Endothelial cell of umbilical vein (primary cell): ENCODE data around the gene DCP2. TPM values are rescaled to one million over a fixed set of nuclear protein-coding genes. Genes with fewer than 3 reads are reported as not detected.

Experiments used
- BruUV-seq: library from RNA; stranded (reverse); fragments of 400-500 nt; replicated peaks from 2 replicates; lab custom pipeline; 2021; lab: Mats Ljungman, UMichigan
- CTCF ChIA-PET: fragments of 300-600, 350-600 bp; sonication (Branson Sonifier 250); formaldehyde crosslinking; loops from one replicate; lab custom pipeline; 2021; ENCODE audit warnings: antibody characterized with exemption, inconsistent platforms; lab: Charles Lee
- POLR2A ChIA-PET: fragments of 300-600, 350-600 bp; sonication (Branson Sonifier 250); formaldehyde crosslinking; loops from one replicate; lab custom pipeline; 2021; ENCODE audit warnings: antibody characterized with exemption, inconsistent platforms; lab: Charles Lee
- DNase-seq: peaks from one replicate; pipeline ENCODE4 v3.0.0-alpha.2; 2011; ENCODE audit warnings: low read depth, low spot score
- FAIRE-seq: peaks from 2 replicates; lab custom pipeline; 2011; peaks lifted over from hg19 to GRCh38; lab: Jason Lieb, UNC
- H2AFZ ChIP-seq: 2 replicates; pipeline ENCODE4 v1.6.0; 2012; ENCODE audit warnings: low read depth, low read length, control low read depth, inconsistent platforms
- H3K27ac ChIP-seq: 2 replicates; pipeline ENCODE4 v1.5.1; 2011; ENCODE audit warnings: low read depth, mild to moderate bottlenecking, control low read depth, low read length, moderate library complexity; ENCODE audit not compliant: insufficient read depth
- H3K27me3 ChIP-seq, 2 experiments: 2 replicates each; pipeline versions ENCODE4 v1.6.0 to v1.6.1; 2011; ENCODE audit warnings: low read length in 2 of 2, mixed read lengths in 1 of 2; ENCODE audit not compliant: control insufficient read depth in 2 of 2, insufficient read depth in 2 of 2
- H3K36me3 ChIP-seq, 2 experiments: 2 replicates in 1 of 2; 3 replicates in 1 of 2; pipeline ENCODE4 v1.5.1; 2011; ENCODE audit warnings: low read length in 2 of 2, mild to moderate bottlenecking in 1 of 2, moderate library complexity in 1 of 2; ENCODE audit not compliant: control insufficient read depth in 2 of 2, insufficient read depth in 2 of 2; ENCODE audit errors: extremely low read depth in 1 of 2
- H3K4me1 ChIP-seq: 3 replicates; pipeline ENCODE4 v1.5.1; 2011; ENCODE audit warnings: mild to moderate bottlenecking, low read length; ENCODE audit not compliant: control insufficient read depth, insufficient read depth; ENCODE audit errors: extremely low read depth
- H3K4me2 ChIP-seq: 2 replicates; pipeline ENCODE4 v1.6.1; 2011; ENCODE audit warnings: low read length, control low read depth, mixed read lengths; ENCODE audit not compliant: insufficient read depth
- H3K4me3 ChIP-seq, 3 experiments: fragments of 200-600 bp in 1 of 3; sonication (generic), shearing (Covaris generic) in 1 of 3; replicated peaks in 1 of 3; 2 replicates each; pipeline ENCODE4 v1.5.1; 2011 to 2016; ENCODE audit warnings: control low read depth in 3 of 3, low read length in 3 of 3, mild to moderate bottlenecking in 2 of 3, inconsistent platforms in 1 of 3, low read depth in 1 of 3, moderate library complexity in 1 of 3; ENCODE audit not compliant: insufficient read depth in 1 of 3
- H3K79me2 ChIP-seq: 2 replicates; pipeline ENCODE4 v1.6.0; 2012; ENCODE audit warnings: low read length, inconsistent platforms; ENCODE audit not compliant: control insufficient read depth, insufficient read depth
- H3K9ac ChIP-seq: replicated peaks from 2 replicates; pipeline ENCODE3; 2011; ENCODE audit warnings: low read length, control low read depth; ENCODE audit not compliant: insufficient read depth; ENCODE audit errors: extremely low read depth
- H3K9me1 ChIP-seq: replicated peaks from 3 replicates; pipeline ENCODE4 v1.6.0; 2011; ENCODE audit warnings: mild to moderate bottlenecking, low read length; ENCODE audit not compliant: control insufficient read depth, insufficient read depth; ENCODE audit errors: extremely low read depth
- H3K9me3 ChIP-seq: replicated peaks from 2 replicates; pipeline ENCODE4 v1.5.1; 2012; ENCODE audit warnings: low read length, inconsistent platforms; ENCODE audit not compliant: control insufficient read depth, insufficient read depth
- H4K20me1 ChIP-seq: replicated peaks from 2 replicates; pipeline ENCODE3; 2011; ENCODE audit warnings: mild to moderate bottlenecking, low read length; ENCODE audit not compliant: control insufficient read depth, insufficient read depth; ENCODE audit errors: extremely low read depth
- CTCF ChIP-seq, 2 donors: IDR thresholded peaks; 1 replicate in 1 of 2; 2 replicates in 1 of 2; pipeline ENCODE4 v1.5.1; 2011; ENCODE audit warnings: low read length in 2 of 2, mild to moderate bottlenecking in 2 of 2, moderate library complexity in 2 of 2, control low read depth in 1 of 2, inconsistent platforms in 1 of 2, low read depth in 1 of 2; ENCODE audit not compliant: insufficient read depth in 1 of 2; ENCODE audit errors: extremely low read depth in 1 of 2
- EZH2 ChIP-seq: IDR thresholded peaks from 2 replicates; pipeline ENCODE4 v1.6.1; 2012; ENCODE audit warnings: borderline replicate concordance, low read depth, mild to moderate bottlenecking, moderate library complexity, low read length, inconsistent platforms; ENCODE audit not compliant: severe bottlenecking
- FOS ChIP-seq: IDR thresholded peaks from 2 replicates; pipeline ENCODE4 v1.6.1; 2011; ENCODE audit warnings: mild to moderate bottlenecking, low read length, moderate library complexity, borderline replicate concordance; ENCODE audit not compliant: insufficient read depth
- GATA2 ChIP-seq: IDR thresholded peaks from 2 replicates; pipeline ENCODE4 v1.7.0; 2011; ENCODE audit warnings: low read depth, mild to moderate bottlenecking, moderate library complexity, mixed read lengths, low read length; ENCODE audit not compliant: insufficient read length, insufficient read depth
- JUN ChIP-seq: IDR thresholded peaks from 2 replicates; pipeline ENCODE4 v1.6.1; 2011; ENCODE audit warnings: borderline replicate concordance, low read depth; ENCODE audit not compliant: insufficient read length, insufficient read depth
- MAX ChIP-seq: IDR thresholded peaks from 2 replicates; pipeline ENCODE4 v1.6.1; 2011; ENCODE audit not compliant: insufficient read depth, insufficient read length
- MYC ChIP-seq: IDR thresholded peaks from one replicate; pipeline ENCODE4 v1.6.1; 2011; ENCODE audit warnings: mild to moderate bottlenecking, low read depth, low read length
- POLR2A ChIP-seq: IDR thresholded peaks from 2 replicates; pipeline ENCODE4 v1.6.1; 2012; ENCODE audit warnings: low read depth, mild to moderate bottlenecking, control low read depth, low read length
- POLR2AphosphoS5 ChIP-seq: IDR thresholded peaks from 2 replicates; pipeline ENCODE4 v1.6.1; 2012; ENCODE audit warnings: low read depth, mild to moderate bottlenecking, control low read depth, low read length, moderate library complexity; ENCODE audit not compliant: insufficient read depth
- dilution Hi-C: fragments of 300-500 bp; cut with MboI; formaldehyde crosslinking; loops from one replicate; pipeline ENCODE4 v1.15.0; 2019; ENCODE audit warnings: low sequenced_read_pairs; ENCODE audit not compliant: extremely low pct_ligation_motif_present
- intact Hi-C: fragments of 100-400 bp; cut with micrococcal nuclease; formaldehyde crosslinking; loops from one replicate; pipeline ENCODE4 v1.10.0; 2022
- polyA plus RNA-seq, 4 experiments: library from polyadenylated mRNA; depleted of rRNA in 3 of 4; stranded (reverse) in 3 of 4; unstranded in 1 of 4; fragments of >200 nt; gene quantifications; 2 replicates each; pipeline versions ENCODE4 v1.2.1 to v1.2.3, GENCODE V29; 2011 to 2012; ENCODE audit warnings: missing spikeins in 1 of 4
- total RNA-seq: library from RNA; stranded (reverse); gene quantifications from 2 replicates; pipeline ENCODE4 v1.2.3, GENCODE V29; 2021

DCP2 gene
- total and polyA plus RNA-seq, 2 donors (not counting 3 experiments of a cell fraction or from before 2014, with no cell fraction given), result 11.3 to 60.0 TPM

GRCh38 chr5:113025596-113025995 lies 49.0 kb downstream of the DCP2 start:
- TF ChIP-seq POLR2A (no peak), GATA2 (no peak), MAX (no peak), FOS (no peak), JUN (no peak), MYC (no peak), POLR2AphosphoS5 (no peak), CTCF (IDR thresholded peaks at IDR 0.05; ENCODE audit: extremely low read depth in 1 of 2, insufficient read depth in 1 of 2, low read depth in 1 of 2, low read length in 2 of 2) (no peak), EZH2 (no peak)
- Histone ChIP-seq H4K20me1 (no peaks in the 10 kb centered on the region), H3K36me3 (peaks cover 19 to 22% of the 10 kb centered on the region in 2 experiments), H3K4me1 (peaks cover 25% of the 10 kb centered on the region), H3K27me3 (no peaks in the 10 kb centered on the region), H3K27ac (no peak overlapping the region), H3K9me3 (no peaks in the 10 kb centered on the region), H3K79me2 (no peaks in the 10 kb centered on the region), H3K9ac (no peak overlapping the region), H3K9me1 (no peaks in the 10 kb centered on the region), H2AFZ (no peak overlapping the region), H3K4me2 (no peak overlapping the region), H3K4me3 (no peak overlapping the region)
- intact Hi-C loops (no loop called here), dilution Hi-C loops (no loop called here)
- DNase-seq (no peak), FAIRE-seq (no peak)
- no TSS peak for BruUV-seq
- ChIA-PET POLR2A (no interaction called here), CTCF (interaction anchor here (1.1 to 1.5 kb wide), 3 partner anchors 13 to 1494 kb away, joined by 3 to 5 read pairs (median 5); no protein-coding TSS in a partner anchor)
